Nephron (organoid): ENCODE data around the gene TEX2.

ENCODE experiments used
- H3K27ac Mint-ChIP-seq, 3 experiments: 2 replicates each; pipeline ENCODE4 v1.8.0; 2020; ENCODE audit warnings: mixed read lengths in 3 of 3, mild to moderate bottlenecking in 2 of 3, moderate library complexity in 1 of 3
- H3K27me3 Mint-ChIP-seq: 2 replicates; pipeline ENCODE4 v1.8.0; 2021; ENCODE audit warnings: low read depth, mild to moderate bottlenecking, moderate library complexity, mixed read lengths
- H3K36me3 Mint-ChIP-seq: 2 replicates; pipeline ENCODE4 v1.8.0; 2020; ENCODE audit warnings: low read depth, mixed read lengths
- H3K4me1 Mint-ChIP-seq: 2 replicates; pipeline ENCODE4 v1.8.0; 2020; ENCODE audit warnings: mixed read lengths
- H3K4me3 Mint-ChIP-seq, 3 experiments: 2 replicates each; pipeline ENCODE4 v1.8.0; 2020; ENCODE audit warnings: mild to moderate bottlenecking in 3 of 3, mixed read lengths in 3 of 3, moderate library complexity in 2 of 3
- H3K9me3 Mint-ChIP-seq: 2 replicates; pipeline ENCODE4 v1.8.0; 2020; ENCODE audit warnings: mixed read lengths
- CTCF ChIP-seq, 3 experiments: fragments of 200-600 bp; sonication (generic); IDR thresholded peaks; one replicate each; pipeline ENCODE4 v1.5.0; 2021; ENCODE audit warnings: antibody characterized with exemption in 3 of 3; ENCODE audit not compliant: unreplicated experiment in 3 of 3

TEX2 gene

GRCh38 chr17:64158406-64158805 lies 104.7 kb downstream of the TEX2 start:
- Mint-ChIP-seq H3K27me3 (no peaks in the 10 kb centered on the region), H3K9me3 (no peaks in the 10 kb centered on the region)

DNA sequence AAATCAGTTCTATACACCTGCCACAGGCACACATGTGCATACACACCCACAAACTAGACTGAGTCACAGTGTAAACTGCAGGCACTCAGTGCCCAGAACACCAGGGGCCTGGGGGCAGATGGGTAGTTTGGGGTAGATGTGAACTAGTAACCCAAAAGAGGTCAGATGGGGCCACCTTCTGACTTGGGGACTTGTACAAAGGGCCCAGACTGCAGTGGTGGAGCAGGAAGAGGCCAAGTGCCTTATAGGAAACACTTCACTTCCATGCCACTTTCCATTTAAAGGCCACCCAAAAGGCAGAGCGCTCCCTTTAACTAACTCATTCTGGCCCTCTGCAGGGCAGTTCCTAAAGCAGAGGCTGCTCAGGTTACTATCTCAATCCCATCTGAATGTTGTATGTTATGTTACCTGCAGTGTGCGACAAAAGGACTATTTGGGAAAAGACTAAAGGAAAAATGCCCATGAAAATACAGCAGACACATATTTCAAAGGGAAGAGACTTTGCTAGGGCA lies 105.3 kb downstream of the TEX2 start:
- Mint-ChIP-seq H3K27ac (peak overlapping the region; percentile 87 to 99 (median 97)), H3K4me1 (peaks cover 82% of the 10 kb centered on the region), H3K4me3 (no peak overlapping the region), H3K36me3 (peaks cover 7% of the 10 kb centered on the region), H3K27me3 (no peaks in the 10 kb centered on the region), H3K9me3 (no peaks in the 10 kb centered on the region)
- TF ChIP-seq CTCF (IDR thresholded peaks at IDR 0.05; ENCODE audit: unreplicated experiment in 3 of 3): no peak

More at GRCh38 chr17:64158406-64158805, 104.7 kb downstream of the TEX2 start:
- Mint-ChIP-seq H3K4me1 (peaks cover 75% of the 10 kb centered on the region), H3K4me3 (peak overlapping the region in 2 of 3 experiments; percentile 12 to 45), H3K36me3 (no peaks in the 10 kb centered on the region), H3K27ac (peak overlapping the region; percentile 87 to 99 (median 97))
- no peak for TF ChIP-seq CTCF (IDR thresholded peaks at IDR 0.05; ENCODE audit: unreplicated experiment in 3 of 3)

DNA sequence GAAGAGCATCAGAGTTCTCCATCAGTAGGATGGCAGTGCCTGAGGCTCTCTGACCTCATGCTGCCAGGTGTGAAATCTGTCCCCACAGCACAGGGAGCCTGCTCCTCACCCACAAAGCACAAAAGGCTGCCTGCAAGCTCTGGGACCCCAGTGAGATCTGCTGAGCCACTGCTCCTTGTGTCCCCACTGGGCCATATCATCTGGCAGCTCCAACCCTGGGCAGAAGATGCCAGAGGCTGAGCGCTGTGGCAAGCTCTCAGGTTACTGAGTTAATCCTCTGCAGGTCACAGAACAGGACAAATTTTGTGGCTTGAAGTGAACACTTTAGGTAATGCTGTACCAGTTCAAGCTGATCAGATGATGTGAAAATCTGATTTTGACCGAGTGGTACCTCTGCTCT lies 106.4 kb downstream of the TEX2 start:
- no peak for TF ChIP-seq CTCF (IDR thresholded peaks at IDR 0.05; ENCODE audit: unreplicated experiment in 3 of 3)
- H3K27me3 Mint-ChIP-seq: no peaks in the 10 kb centered on the region
- peak overlapping the region; percentile 65 to 99 (median 96) for H3K27ac Mint-ChIP-seq
- H3K9me3 Mint-ChIP-seq: no peaks in the 10 kb centered on the region
- H3K4me3 Mint-ChIP-seq: no peak overlapping the region
- H3K36me3 Mint-ChIP-seq: peaks cover 15% of the 10 kb centered on the region
- peaks cover 93% of the 10 kb centered on the region for H3K4me1 Mint-ChIP-seq

DNA sequence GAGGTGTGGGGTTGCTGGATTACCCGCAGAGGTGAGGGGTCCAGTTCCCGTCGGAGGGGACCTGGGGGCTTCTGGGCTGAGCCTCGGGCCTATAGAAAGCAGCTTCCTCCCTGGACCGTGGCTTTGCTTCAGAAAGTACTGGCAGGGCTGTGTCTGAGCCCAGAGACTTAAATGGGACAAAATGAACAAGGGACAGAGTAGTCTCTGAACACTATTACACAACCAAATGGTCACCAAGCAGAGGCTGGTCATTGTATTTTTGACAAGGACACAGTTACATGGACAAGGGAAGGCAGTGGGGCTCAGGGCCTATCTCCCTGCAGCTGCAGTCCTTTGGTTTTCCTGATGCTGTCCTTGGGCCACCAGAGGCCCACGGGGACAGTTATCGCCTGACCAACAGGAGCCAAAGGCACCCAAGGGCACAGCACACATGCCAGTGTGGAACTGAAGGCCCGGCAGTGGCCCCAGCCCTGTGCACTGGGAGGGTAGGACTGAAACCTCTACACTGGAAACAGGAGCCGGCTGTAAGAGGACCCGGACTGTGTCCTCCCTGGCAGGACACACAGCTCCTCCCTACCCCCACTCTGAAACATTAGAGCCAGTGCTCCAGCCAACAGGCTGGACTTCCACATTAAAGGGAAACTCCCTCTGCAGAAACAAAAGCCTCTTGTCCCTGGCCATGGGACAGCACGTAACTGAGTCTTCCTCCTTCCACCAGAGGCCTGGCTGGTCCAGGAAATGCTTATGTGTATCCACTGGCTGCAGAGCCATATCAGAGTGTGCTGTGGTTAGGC lies 107.1 kb downstream of the TEX2 start:
- H3K27me3 Mint-ChIP-seq: no peaks in the 10 kb centered on the region
- no peaks in the 10 kb centered on the region for H3K9me3 Mint-ChIP-seq

DNA sequence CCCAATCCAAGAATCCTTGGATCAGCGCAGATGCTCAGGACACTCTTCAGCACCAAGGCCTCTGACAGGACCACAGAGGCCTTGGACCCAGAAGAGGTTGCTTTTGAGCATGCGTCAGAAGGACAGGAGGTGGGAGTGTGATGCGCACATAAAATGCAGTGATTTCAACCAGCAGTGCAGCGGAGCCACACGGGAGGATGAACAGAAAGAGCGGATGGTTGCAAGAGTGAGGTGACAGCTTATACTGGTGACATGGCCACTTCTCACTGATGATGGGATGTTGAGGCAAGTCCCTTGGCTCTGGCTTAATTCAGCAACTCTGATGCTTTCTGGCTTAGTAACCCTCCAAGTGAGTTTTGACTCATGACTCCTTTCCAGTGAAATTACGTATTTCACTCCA lies 107.9 kb downstream of the TEX2 start:
- H3K4me3 Mint-ChIP-seq: peak overlapping the region in 1 of 3 experiments; percentile 64
- no peaks in the 10 kb centered on the region for H3K27me3 Mint-ChIP-seq
- peaks cover 25% of the 10 kb centered on the region for H3K36me3 Mint-ChIP-seq
- no peak for TF ChIP-seq CTCF (IDR thresholded peaks at IDR 0.05; ENCODE audit: unreplicated experiment in 3 of 3)
- no peaks in the 10 kb centered on the region for H3K9me3 Mint-ChIP-seq
- peaks cover 88% of the 10 kb centered on the region for H3K4me1 Mint-ChIP-seq
- peak overlapping the region; percentile 65 to 99 (median 96) for H3K27ac Mint-ChIP-seq

More for the DNA sequence above, 107.1 kb downstream of the TEX2 start:
- H3K36me3 Mint-ChIP-seq: peaks cover 20% of the 10 kb centered on the region
- H3K27ac Mint-ChIP-seq: peak overlapping the region; percentile 65 to 99 (median 96)
- no peak for TF ChIP-seq CTCF (IDR thresholded peaks at IDR 0.05; ENCODE audit: unreplicated experiment in 3 of 3)
- peak overlapping the region in 2 of 3 experiments; percentile 29 to 52 for H3K4me3 Mint-ChIP-seq
- H3K4me1 Mint-ChIP-seq: peaks cover 94% of the 10 kb centered on the region
